HL-60 (cell line): ENCODE data around the gene TAF1B.

Experiments used
- GABPA ChIP-seq: IDR thresholded peaks from 2 replicates; pipeline ENCODE4 v1.6.1; 2012; ENCODE audit warnings: low read depth
- POLR2AphosphoS5 ChIP-seq: IDR thresholded peaks from 2 replicates; pipeline ENCODE4 v1.6.1; 2012; ENCODE audit warnings: low read depth
- TF ChIP-seq, protein P1 (sequence below): IDR thresholded peaks from one replicate; pipeline ENCODE4 v1.5.1; 2011; ENCODE audit warnings: low read length, control low read depth, inconsistent platforms; ENCODE audit not compliant: insufficient read depth

DNA sequence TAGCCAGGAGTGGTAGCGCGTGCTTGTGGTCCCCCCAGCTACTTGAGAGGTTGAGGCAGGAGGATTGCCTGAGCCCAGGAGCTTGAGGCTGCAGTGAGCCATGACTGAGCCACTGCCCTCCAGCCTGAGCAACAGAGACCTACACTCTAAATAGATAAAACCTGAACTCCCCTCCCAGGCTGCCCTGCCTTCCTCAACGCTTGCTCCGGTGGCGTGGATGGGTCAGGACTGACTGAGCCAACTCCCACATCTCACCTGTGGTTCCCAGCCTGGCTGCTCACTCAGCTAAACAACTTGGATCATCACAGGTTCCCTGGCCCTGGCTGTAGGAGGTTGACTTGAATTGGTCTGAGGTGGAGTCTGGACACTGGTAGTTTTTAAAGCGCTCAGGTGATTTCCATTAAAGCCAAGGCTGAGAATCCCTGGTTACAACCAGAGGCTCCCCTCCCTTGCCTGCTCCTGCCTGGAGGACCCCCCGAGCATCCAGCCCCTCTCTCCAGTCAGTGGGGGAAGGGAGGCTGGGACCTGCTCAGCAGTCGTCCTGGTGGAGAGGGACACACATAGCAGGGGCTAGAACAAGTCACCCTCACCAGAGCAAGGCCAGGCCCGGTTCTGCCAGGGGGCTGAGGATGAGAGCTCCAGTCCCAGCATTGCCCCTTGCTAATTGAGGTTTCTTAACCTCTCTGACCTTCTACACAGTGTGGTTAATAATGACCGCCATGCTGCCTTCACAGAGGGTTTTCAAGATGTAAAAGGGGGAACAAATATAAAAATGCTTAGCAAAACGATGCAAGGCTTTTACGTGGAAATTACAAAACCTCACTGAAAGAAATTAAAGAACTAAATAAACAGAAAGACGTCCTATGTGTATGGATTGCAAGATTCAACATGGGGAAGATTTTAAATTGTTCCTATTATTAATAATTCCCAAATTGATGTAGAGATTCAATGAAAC is 46.9 kb upstream of the TAF1B start:
- TF ChIP-seq, protein P1, sequence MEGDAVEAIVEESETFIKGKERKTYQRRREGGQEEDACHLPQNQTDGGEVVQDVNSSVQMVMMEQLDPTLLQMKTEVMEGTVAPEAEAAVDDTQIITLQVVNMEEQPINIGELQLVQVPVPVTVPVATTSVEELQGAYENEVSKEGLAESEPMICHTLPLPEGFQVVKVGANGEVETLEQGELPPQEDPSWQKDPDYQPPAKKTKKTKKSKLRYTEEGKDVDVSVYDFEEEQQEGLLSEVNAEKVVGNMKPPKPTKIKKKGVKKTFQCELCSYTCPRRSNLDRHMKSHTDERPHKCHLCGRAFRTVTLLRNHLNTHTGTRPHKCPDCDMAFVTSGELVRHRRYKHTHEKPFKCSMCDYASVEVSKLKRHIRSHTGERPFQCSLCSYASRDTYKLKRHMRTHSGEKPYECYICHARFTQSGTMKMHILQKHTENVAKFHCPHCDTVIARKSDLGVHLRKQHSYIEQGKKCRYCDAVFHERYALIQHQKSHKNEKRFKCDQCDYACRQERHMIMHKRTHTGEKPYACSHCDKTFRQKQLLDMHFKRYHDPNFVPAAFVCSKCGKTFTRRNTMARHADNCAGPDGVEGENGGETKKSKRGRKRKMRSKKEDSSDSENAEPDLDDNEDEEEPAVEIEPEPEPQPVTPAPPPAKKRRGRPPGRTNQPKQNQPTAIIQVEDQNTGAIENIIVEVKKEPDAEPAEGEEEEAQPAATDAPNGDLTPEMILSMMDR: no peak
- no peak for TF ChIP-seq GABPA
- no peak for TF ChIP-seq POLR2AphosphoS5
